H9 (cell line): ENCODE data around the gene MTCL1. TPM values are rescaled to one million over a fixed set of nuclear protein-coding genes. Genes with fewer than 3 reads are reported as not detected.

ENCODE experiments used
- DNase-seq: peaks from one replicate; pipeline ENCODE4 v3.0.0-alpha.2; 2017
- H2AFZ ChIP-seq: one replicate; pipeline ENCODE4 v1.6.1; 2013; ENCODE audit warnings: mild to moderate bottlenecking, low read length, control low read depth, moderate library complexity
- H2AK5ac ChIP-seq: 2 replicates; pipeline ENCODE4 v1.6.1; 2013; ENCODE audit warnings: low read length, control low read depth, mixed read lengths; ENCODE audit not compliant: insufficient read length
- H2BK120ac ChIP-seq: one replicate; pipeline ENCODE4 v1.6.1; 2013; ENCODE audit warnings: low read depth, mild to moderate bottlenecking, low read length, control low read depth, inconsistent platforms; ENCODE audit not compliant: poor library complexity, severe bottlenecking
- H2BK12ac ChIP-seq: 2 replicates; pipeline ENCODE4 v1.6.1; 2013; ENCODE audit warnings: low read length, control low read depth, mixed read lengths, low read depth; ENCODE audit not compliant: insufficient read length
- H2BK15ac ChIP-seq: 2 replicates; pipeline ENCODE4 v1.6.1; 2013; ENCODE audit warnings: low read depth, low read length, control low read depth
- H2BK20ac ChIP-seq: one replicate; pipeline ENCODE4 v1.6.1; 2013; ENCODE audit warnings: low read depth, mild to moderate bottlenecking, low read length, control low read depth, inconsistent platforms; ENCODE audit not compliant: poor library complexity, severe bottlenecking
- H2BK5ac ChIP-seq: 2 replicates; pipeline ENCODE4 v1.6.1; 2013; ENCODE audit warnings: low read length, control low read depth, mixed read lengths; ENCODE audit not compliant: insufficient read length
- H3K14ac ChIP-seq: 2 replicates; pipeline ENCODE4 v1.6.1; 2013; ENCODE audit warnings: low read length, control low read depth; ENCODE audit not compliant: insufficient read depth
- H3K18ac ChIP-seq: 2 replicates; pipeline ENCODE4 v1.6.1; 2013; ENCODE audit warnings: low read depth, mild to moderate bottlenecking, mixed read lengths, low read length, control low read depth; ENCODE audit not compliant: insufficient read length
- H3K23ac ChIP-seq: 2 replicates; pipeline ENCODE4 v1.6.1; 2013; ENCODE audit warnings: low read length, control low read depth, mixed read lengths, low read depth; ENCODE audit not compliant: insufficient read length
- H3K23me2 ChIP-seq: 2 replicates; pipeline ENCODE4 v1.6.1; 2013; ENCODE audit warnings: low read depth, mild to moderate bottlenecking, mixed read lengths, low read length, control low read depth; ENCODE audit not compliant: insufficient read length, poor library complexity, severe bottlenecking
- H3K27ac ChIP-seq: 2 replicates; pipeline ENCODE4 v1.5.1; 2013; ENCODE audit warnings: low read length, control low read depth, mixed read lengths, low read depth; ENCODE audit not compliant: insufficient read length
- H3K27me3 ChIP-seq: 2 replicates; pipeline ENCODE4 v1.6.1; 2013; ENCODE audit warnings: low read length, control low read depth, inconsistent platforms; ENCODE audit not compliant: insufficient read depth
- H3K4ac ChIP-seq: 2 replicates; pipeline ENCODE4 v1.6.1; 2013; ENCODE audit warnings: low read depth, mild to moderate bottlenecking, control low read depth, inconsistent platforms, low read length, moderate library complexity
- H3K4me1 ChIP-seq: 2 replicates; pipeline ENCODE4 v1.6.1; 2013; ENCODE audit warnings: low read length, control low read depth, inconsistent platforms; ENCODE audit not compliant: insufficient read depth
- H3K4me2 ChIP-seq: 2 replicates; pipeline ENCODE4 v1.6.1; 2013; ENCODE audit warnings: low read length, control low read depth, mixed read lengths; ENCODE audit not compliant: insufficient read length, insufficient read depth
- H3K56ac ChIP-seq: 2 replicates; pipeline ENCODE4 v1.6.1; 2013; ENCODE audit warnings: low read depth, mild to moderate bottlenecking, mixed read lengths, low read length, control low read depth; ENCODE audit not compliant: insufficient read length
- H3K79me1 ChIP-seq: 2 replicates; pipeline ENCODE4 v1.6.1; 2013; ENCODE audit warnings: low read depth, mild to moderate bottlenecking, moderate library complexity, low read length, control low read depth, inconsistent platforms; ENCODE audit not compliant: insufficient read depth, poor library complexity, severe bottlenecking
- H3K79me2 ChIP-seq: 2 replicates; pipeline ENCODE4 v1.6.1; 2013; ENCODE audit warnings: low read length, control low read depth, inconsistent platforms; ENCODE audit not compliant: insufficient read depth
- H3K9ac ChIP-seq: 2 replicates; pipeline ENCODE4 v1.6.1; 2013; ENCODE audit warnings: low read length, control low read depth, mixed read lengths; ENCODE audit not compliant: insufficient read length; ENCODE audit errors: extremely low read depth
- H3K9me3 ChIP-seq: one replicate; pipeline ENCODE4 v1.6.1; 2013; ENCODE audit warnings: low read depth, low read length, inconsistent platforms; ENCODE audit not compliant: control insufficient read depth
- H3T11ph ChIP-seq: one replicate; pipeline ENCODE4 v1.6.1; 2013; ENCODE audit warnings: mild to moderate bottlenecking, low read length, control low read depth, inconsistent platforms
- H4K20me1 ChIP-seq: one replicate; pipeline ENCODE4 v1.6.1; 2013; ENCODE audit not compliant: control insufficient read depth, insufficient read length, insufficient read depth
- H4K5ac ChIP-seq: 2 replicates; pipeline ENCODE4 v1.6.1; 2013; ENCODE audit warnings: low read depth, mild to moderate bottlenecking, mixed read lengths, low read length, control low read depth; ENCODE audit not compliant: insufficient read length
- H4K8ac ChIP-seq: replicated peaks from 2 replicates; pipeline ENCODE4 v1.6.1; 2013; ENCODE audit warnings: low read length, control low read depth, mixed read lengths, low read depth; ENCODE audit not compliant: insufficient read length
- H4K91ac ChIP-seq: 2 replicates; pipeline ENCODE4 v1.6.1; 2013; ENCODE audit warnings: low read depth, mild to moderate bottlenecking, moderate library complexity, mixed read lengths, low read length, control low read depth; ENCODE audit not compliant: insufficient read length
- H3K27ac Mint-ChIP-seq, 3 experiments: 2 replicates in 2 of 3; 3 replicates in 1 of 3; pipeline ENCODE4 v1.8.0; 2020 to 2021; ENCODE audit warnings: mixed read lengths in 3 of 3, mild to moderate bottlenecking in 1 of 3, moderate library complexity in 1 of 3
- H3K27me3 Mint-ChIP-seq: 2 replicates; pipeline ENCODE4 v1.8.0; 2021; ENCODE audit warnings: low read depth, mild to moderate bottlenecking, moderate library complexity, mixed read lengths
- H3K36me3 Mint-ChIP-seq, 3 experiments: 2 replicates in 2 of 3; 3 replicates in 1 of 3; pipeline ENCODE4 v1.8.0; 2020 to 2021; ENCODE audit warnings: low read depth in 3 of 3, mixed read lengths in 3 of 3; ENCODE audit not compliant: insufficient read depth in 1 of 3
- H3K4me1 Mint-ChIP-seq, 2 experiments: 2 replicates each; pipeline ENCODE4 v1.8.0; 2020; ENCODE audit warnings: mixed read lengths in 2 of 2
- H3K4me3 Mint-ChIP-seq, 2 experiments: 2 replicates in 1 of 2; 3 replicates in 1 of 2; pipeline ENCODE4 v1.8.0; 2020 to 2021; ENCODE audit warnings: mild to moderate bottlenecking in 2 of 2, mixed read lengths in 2 of 2, moderate library complexity in 1 of 2
- H3K9me3 Mint-ChIP-seq, 2 experiments: 2 replicates in 1 of 2; 3 replicates in 1 of 2; pipeline ENCODE4 v1.8.0; 2020; ENCODE audit warnings: mild to moderate bottlenecking in 2 of 2, mixed read lengths in 2 of 2, moderate library complexity in 1 of 2
- CTCF ChIP-seq: fragments of 200-600 bp; sonication (generic); conservative IDR thresholded peaks from 3 replicates; pipeline ENCODE4 v1.8.0; 2021; ENCODE audit warnings: antibody characterized with exemption, mild to moderate bottlenecking
- WGBS: extraction: QIAGEN DNeasy Blood & Tissue Kit; methylation state at CpG from one replicate; pipeline ENCODE4 v1.1.7; 2013; ENCODE audit warnings: missing lambda C conversion rate, low lambda C conversion rate, mixed read lengths; ENCODE audit not compliant: insufficient read length; ENCODE audit errors: extremely low coverage; 5-methylcytosine and 5-hydroxymethylcytosine counted together
- total RNA-seq: library from RNA; stranded (reverse); gene quantifications from 2 replicates; pipeline ENCODE4 v1.2.1, GENCODE V29; 2021

MTCL1 gene
- total RNA-seq, 1 experiment from 2014 or later: 50.7 TPM

GRCh38 chr18:8810157-8810556 lies 104.8 kb downstream of the MTCL1 start:
- H3K79me1 ChIP-seq: no peaks in the 10 kb centered on the region
- no peak overlapping the region; the same call in 1 of the 2 replicates for H3K14ac ChIP-seq
- H3K27me3 ChIP-seq: no peaks in the 10 kb centered on the region
- TF ChIP-seq CTCF: no peak
- no peak overlapping the region for H3K9ac ChIP-seq
- H3K9me3 Mint-ChIP-seq: no peaks in the 10 kb centered on the region
- no peak overlapping the region for H3K56ac ChIP-seq
- no CpG with 5 or more reads among the region's 11 CpGs for WGBS
- H2AFZ ChIP-seq: no peak overlapping the region
- DNase-seq: no peak
- H2BK120ac ChIP-seq: no peak overlapping the region
- no peaks in the 10 kb centered on the region for H3K23me2 ChIP-seq
- no peaks in the 10 kb centered on the region for H3K9me3 ChIP-seq
- no peaks in the 10 kb centered on the region for H3K4me1 Mint-ChIP-seq
- no peak overlapping the region for H3K27ac ChIP-seq
- H4K20me1 ChIP-seq: no peaks in the 10 kb centered on the region
- H3K4me2 ChIP-seq: no peak overlapping the region
- H2BK12ac ChIP-seq: no peak overlapping the region
- H3K4me3 Mint-ChIP-seq: no peak overlapping the region
- no peak overlapping the region for H2BK5ac ChIP-seq
- H3K27me3 Mint-ChIP-seq: no peaks in the 10 kb centered on the region
- no peaks in the 10 kb centered on the region for H3K4me1 ChIP-seq
- no peaks in the 10 kb centered on the region for H3K79me2 ChIP-seq
- H3K36me3 Mint-ChIP-seq: peaks cover 38 to 74% (median 74%) of the 10 kb centered on the region in 3 experiments; a peak in 6 of 7 replicates
- no peak overlapping the region for H2AK5ac ChIP-seq
- H3K4ac ChIP-seq: no peak overlapping the region
- no peak overlapping the region for H2BK15ac ChIP-seq
- H3K18ac ChIP-seq: no peak overlapping the region
- no peak overlapping the region for H4K5ac ChIP-seq
- H3K23ac ChIP-seq: no peak overlapping the region
- peak overlapping the region in 2 of 3 experiments; percentile 57 to 68; a peak in 4 of 7 replicates for H3K27ac Mint-ChIP-seq
- no peak overlapping the region for H4K8ac ChIP-seq
- no peak overlapping the region for H4K91ac ChIP-seq
- H2BK20ac ChIP-seq: no peak overlapping the region
- no peak overlapping the region for H3T11ph ChIP-seq
